Activated T-cell treated with anti-CD3 and anti-CD28 coated beads, Interleukin-2, amount 50 U/mL, for 24 hours (primary cell): ENCODE data around the gene SH3BP1.

Source experiments
- DNase-seq: peaks from one replicate; pipeline ENCODE4 v3.0.0-alpha.2; 2020
- H3K27ac Mint-ChIP-seq: 2 replicates; pipeline ENCODE4 v1.8.0; 2020; ENCODE audit warnings: mild to moderate bottlenecking, mixed read lengths
- H3K27me3 Mint-ChIP-seq: 2 replicates; pipeline ENCODE4 v1.8.0; 2020; ENCODE audit warnings: mixed read lengths
- H3K36me3 Mint-ChIP-seq: 2 replicates; pipeline ENCODE4 v1.8.0; 2020; ENCODE audit warnings: low read depth, mixed read lengths
- H3K4me1 Mint-ChIP-seq: 2 replicates; pipeline ENCODE4 v1.8.0; 2020; ENCODE audit warnings: low read depth, mixed read lengths
- H3K4me3 Mint-ChIP-seq: 2 replicates; pipeline ENCODE4 v1.8.0; 2020; ENCODE audit warnings: mild to moderate bottlenecking, moderate library complexity, mixed read lengths
- H3K9me3 Mint-ChIP-seq: 2 replicates; pipeline ENCODE4 v1.8.0; 2020; ENCODE audit warnings: mixed read lengths

The SH3BP1 gene

DNA sequence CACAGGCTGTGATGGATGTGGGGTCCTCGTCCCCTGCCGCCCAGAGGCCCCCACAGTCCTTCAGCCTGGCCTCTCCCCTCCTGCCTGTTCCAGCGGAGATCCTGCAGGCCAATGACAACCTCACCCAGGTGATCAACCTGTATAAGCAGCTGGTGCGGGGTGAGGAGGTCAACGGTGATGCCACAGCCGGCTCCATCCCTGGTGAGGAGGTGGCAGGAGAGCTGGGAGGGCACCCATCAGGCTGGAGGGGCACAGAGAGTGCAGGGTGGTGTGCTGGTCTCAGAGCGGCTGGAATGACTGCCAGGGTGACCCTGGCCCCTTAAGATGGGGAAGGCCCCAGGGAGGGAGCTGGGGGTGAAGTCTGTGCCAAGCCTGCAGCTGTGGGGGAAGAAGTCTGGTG, 14.6 kb upstream of the SH3BP1 start:
- DNase-seq: no peak
- Mint-ChIP-seq H3K9me3 (no peaks in the 10 kb centered on the region), H3K4me1 (peaks cover 55% of the 10 kb centered on the region), H3K36me3 (peaks cover 81% of the 10 kb centered on the region), H3K27ac (peak overlapping the region; percentile 87), H3K4me3 (no peak overlapping the region), H3K27me3 (no peaks in the 10 kb centered on the region)

DNA sequence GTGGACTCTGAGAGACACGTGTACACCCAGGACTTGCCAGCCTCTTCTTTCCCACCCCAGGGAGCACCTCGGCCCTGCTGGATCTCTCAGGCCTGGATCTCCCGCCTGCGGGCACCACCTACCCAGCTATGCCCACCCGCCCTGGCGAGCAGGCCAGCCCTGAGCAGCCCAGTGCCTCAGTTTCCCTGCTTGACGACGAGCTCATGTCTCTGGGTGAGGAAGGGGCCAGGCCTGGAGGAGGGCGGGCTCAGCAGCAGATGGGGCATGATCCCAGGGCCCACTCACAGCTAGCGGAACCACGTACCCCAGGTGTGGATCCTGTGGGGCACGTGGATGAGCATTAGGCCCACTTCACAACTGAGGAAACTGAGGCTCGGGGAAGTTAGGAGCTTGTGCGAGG, 13.7 kb upstream of the SH3BP1 start:
- H3K4me1 Mint-ChIP-seq: peaks cover 55% of the 10 kb centered on the region
- H3K4me3 Mint-ChIP-seq: no peak overlapping the region
- no peaks in the 10 kb centered on the region for H3K9me3 Mint-ChIP-seq
- DNase-seq: no peak
- H3K27me3 Mint-ChIP-seq: no peaks in the 10 kb centered on the region
- peak overlapping the region; percentile 92 for H3K27ac Mint-ChIP-seq
- peaks cover 80% of the 10 kb centered on the region for H3K36me3 Mint-ChIP-seq

DNA sequence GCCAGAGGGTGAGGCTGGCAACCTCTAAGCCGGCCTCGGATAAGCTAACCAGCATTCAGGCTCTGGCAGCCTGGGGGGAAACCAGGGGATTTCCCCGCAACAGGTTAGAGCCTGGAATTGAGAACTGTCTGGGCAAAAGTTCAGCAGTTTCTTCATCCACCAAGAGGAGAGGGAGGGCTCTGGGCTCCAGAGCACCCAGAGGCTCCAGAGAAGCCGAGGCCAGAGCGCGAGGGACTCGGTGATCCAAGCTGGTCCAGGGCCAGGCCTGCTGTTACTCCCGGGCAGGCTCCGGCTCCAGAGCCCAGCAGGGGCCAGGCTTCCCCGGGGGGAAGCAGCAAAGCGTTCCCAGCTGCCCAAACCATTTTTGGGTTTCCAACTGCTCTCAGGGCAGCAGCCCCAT, 13.3 kb upstream of the SH3BP1 start:
- Mint-ChIP-seq H3K27ac (peak overlapping the region; percentile 92), H3K9me3 (no peaks in the 10 kb centered on the region), H3K4me1 (peaks cover 55% of the 10 kb centered on the region), H3K36me3 (peaks cover 77% of the 10 kb centered on the region), H3K27me3 (no peaks in the 10 kb centered on the region), H3K4me3 (no peak overlapping the region)
- DNase-seq: no peak

DNA sequence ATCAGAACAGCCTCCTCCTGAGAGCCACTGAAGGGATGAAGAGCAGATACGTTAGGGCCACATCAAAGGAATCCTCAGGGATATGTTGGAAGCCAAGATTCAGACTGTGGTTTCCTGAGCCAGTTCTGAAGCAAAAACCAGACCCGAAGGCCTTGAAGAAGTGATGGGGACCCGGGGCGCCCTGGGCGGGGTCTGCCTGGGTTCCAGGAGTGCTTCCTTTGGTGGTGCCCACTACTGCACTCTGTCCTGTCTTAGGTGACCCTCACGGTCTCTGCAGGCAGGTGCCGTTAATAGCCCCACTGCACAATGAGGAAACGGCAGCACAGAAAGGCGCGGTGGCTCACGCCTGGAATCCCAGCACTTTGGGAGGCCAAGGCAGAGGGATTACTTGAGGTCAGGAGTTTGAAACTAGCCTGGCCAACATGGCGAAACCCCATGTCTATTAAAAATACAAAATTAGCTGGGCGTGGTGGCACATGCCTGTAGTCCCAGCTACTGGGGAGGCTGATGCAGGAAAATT, 12.9 kb upstream of the SH3BP1 start:
- Mint-ChIP-seq H3K36me3 (peaks cover 77% of the 10 kb centered on the region), H3K9me3 (no peaks in the 10 kb centered on the region), H3K4me1 (peaks cover 58% of the 10 kb centered on the region), H3K27me3 (no peaks in the 10 kb centered on the region), H3K27ac (peak overlapping the region; percentile 92), H3K4me3 (peak overlapping the region; percentile 29)
- no peak for DNase-seq

DNA sequence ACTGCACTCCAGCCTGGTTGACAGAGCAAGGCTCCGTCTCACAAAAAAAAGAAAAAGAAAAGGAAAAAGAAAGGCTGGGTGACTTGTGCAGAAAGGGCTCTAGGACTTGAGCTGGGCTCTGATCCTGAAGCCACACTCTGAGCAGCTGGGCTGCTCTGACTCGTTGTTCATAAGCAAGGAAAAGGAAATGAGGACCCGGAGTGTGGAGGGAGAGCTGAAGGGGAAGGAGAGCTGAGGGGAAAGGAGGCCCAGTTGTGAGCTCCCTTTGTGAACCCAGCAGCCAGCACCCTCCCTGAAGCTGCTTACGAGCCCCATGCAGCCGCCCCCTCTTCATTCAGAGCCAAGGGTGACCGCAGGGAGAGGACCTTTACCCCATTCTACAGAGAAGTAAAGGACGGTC, 12.3 kb upstream of the SH3BP1 start:
- DNase-seq: no peak
- Mint-ChIP-seq H3K9me3 (no peaks in the 10 kb centered on the region), H3K4me1 (peaks cover 63% of the 10 kb centered on the region), H3K36me3 (peaks cover 80% of the 10 kb centered on the region), H3K27ac (peak overlapping the region; percentile 92), H3K27me3 (no peaks in the 10 kb centered on the region), H3K4me3 (peak overlapping the region; percentile 29)

DNA sequence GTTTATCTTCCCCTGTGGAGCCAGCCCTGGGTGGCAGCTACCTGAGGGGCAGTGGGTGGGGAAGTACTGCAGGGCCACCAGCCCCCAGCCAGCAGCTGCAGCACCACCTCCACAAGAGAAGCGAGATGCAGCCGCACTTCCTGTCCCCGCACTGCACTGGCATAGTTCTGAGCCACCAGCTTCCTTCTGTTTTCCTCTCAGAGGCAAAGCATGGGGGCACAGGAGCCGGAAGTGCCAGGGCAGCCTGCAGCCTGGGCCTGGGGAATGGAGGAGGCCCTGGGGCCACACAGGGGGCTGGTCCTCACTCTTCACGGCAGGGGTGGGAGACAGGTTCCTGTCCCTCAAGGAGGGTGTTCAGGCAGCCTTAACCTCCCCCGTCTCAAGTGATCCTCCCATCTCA, 11.9 kb upstream of the SH3BP1 start:
- Mint-ChIP-seq H3K4me1 (peaks cover 68% of the 10 kb centered on the region), H3K27me3 (no peaks in the 10 kb centered on the region), H3K4me3 (peak overlapping the region; percentile 29), H3K36me3 (peaks cover 80% of the 10 kb centered on the region), H3K9me3 (no peaks in the 10 kb centered on the region), H3K27ac (peak overlapping the region; percentile 92)
- peak; percentile 73 for DNase-seq

DNA sequence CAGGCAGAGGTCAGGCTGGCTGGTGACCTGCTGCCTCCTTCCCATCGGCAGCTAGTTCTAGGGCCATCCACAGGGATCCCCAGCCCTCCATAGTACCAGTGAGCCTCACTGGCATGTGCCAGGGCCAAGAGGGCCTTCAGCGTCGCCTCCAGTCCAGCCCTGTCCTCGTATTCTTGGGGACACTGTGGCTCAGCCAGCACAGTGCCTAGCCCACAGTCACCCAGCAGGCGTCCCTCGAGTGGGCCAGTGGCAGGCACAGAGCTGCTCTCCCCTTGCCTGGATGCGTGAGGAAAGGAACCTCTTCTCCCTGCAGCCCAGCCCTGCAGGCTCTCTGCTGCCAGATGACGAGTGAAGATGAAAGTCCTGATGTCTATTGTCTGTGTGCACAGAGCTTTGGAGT, 10.6 kb upstream of the SH3BP1 start:
- H3K9me3 Mint-ChIP-seq: no peaks in the 10 kb centered on the region
- no peak for DNase-seq
- peaks cover 74% of the 10 kb centered on the region for H3K4me1 Mint-ChIP-seq
- no peaks in the 10 kb centered on the region for H3K27me3 Mint-ChIP-seq
- H3K36me3 Mint-ChIP-seq: peaks cover 77% of the 10 kb centered on the region
- peak overlapping the region; percentile 92 for H3K27ac Mint-ChIP-seq
- H3K4me3 Mint-ChIP-seq: no peak overlapping the region

DNA sequence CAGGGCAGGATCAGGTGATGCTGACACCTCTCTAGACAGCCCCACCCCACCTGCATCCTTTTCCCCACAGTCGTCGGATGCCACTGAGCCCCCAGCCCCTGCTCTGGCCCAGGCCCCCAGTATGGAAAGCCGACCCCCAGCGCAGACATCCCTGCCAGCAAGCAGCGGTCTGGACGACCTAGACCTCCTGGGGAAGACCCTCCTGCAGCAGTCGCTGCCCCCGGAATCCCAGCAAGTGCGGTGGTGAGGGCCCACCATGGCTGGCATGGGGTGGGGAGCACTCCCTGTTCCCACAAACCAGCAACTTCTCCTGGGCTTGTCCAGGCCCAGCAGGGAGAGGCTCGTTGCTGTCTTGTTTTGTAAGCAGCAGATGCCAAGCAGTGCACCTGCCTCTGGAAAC, 9.5 kb upstream of the SH3BP1 start:
- no peaks in the 10 kb centered on the region for H3K9me3 Mint-ChIP-seq
- no peak for DNase-seq

DNA sequence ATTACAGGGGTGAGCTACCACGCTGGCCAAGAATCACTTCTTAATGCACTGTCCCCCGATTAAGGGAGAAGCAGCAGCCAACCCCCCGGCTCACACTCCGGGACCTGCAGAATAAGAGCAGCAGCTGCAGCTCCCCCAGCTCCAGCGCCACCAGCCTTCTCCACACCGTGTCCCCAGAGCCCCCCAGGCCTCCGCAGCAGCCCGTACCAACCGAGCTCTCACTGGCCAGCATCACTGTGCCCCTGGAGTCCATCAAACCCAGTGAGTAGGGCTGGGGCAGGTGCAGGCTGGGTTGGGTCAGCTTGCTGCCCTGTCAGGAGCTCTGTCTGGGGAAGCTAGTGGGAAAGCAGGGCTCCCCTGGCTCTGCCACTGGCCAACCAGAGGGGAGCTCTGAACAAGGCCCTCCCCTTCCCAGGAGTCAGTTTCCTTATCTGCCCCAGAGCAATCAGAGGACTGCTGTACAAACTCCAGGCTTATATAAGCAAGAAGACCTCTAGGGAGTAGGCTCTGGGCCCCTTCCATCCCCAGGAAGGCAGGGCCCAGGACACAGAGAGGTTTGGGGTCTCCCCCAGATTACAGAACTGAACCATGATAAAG, 8.5 kb upstream of the SH3BP1 start:
- peaks cover 73% of the 10 kb centered on the region for H3K4me1 Mint-ChIP-seq
- no peak for DNase-seq
- H3K4me3 Mint-ChIP-seq: no peak overlapping the region
- H3K9me3 Mint-ChIP-seq: no peaks in the 10 kb centered on the region
- H3K27ac Mint-ChIP-seq: peak overlapping the region; percentile 92
- H3K36me3 Mint-ChIP-seq: peaks cover 57% of the 10 kb centered on the region
- no peaks in the 10 kb centered on the region for H3K27me3 Mint-ChIP-seq

More for the DNA sequence above, 9.5 kb upstream of the SH3BP1 start:
- Mint-ChIP-seq H3K4me3 (no peak overlapping the region), H3K4me1 (peaks cover 77% of the 10 kb centered on the region), H3K27ac (peak overlapping the region; percentile 22), H3K36me3 (peaks cover 67% of the 10 kb centered on the region), H3K27me3 (no peaks in the 10 kb centered on the region)

DNA sequence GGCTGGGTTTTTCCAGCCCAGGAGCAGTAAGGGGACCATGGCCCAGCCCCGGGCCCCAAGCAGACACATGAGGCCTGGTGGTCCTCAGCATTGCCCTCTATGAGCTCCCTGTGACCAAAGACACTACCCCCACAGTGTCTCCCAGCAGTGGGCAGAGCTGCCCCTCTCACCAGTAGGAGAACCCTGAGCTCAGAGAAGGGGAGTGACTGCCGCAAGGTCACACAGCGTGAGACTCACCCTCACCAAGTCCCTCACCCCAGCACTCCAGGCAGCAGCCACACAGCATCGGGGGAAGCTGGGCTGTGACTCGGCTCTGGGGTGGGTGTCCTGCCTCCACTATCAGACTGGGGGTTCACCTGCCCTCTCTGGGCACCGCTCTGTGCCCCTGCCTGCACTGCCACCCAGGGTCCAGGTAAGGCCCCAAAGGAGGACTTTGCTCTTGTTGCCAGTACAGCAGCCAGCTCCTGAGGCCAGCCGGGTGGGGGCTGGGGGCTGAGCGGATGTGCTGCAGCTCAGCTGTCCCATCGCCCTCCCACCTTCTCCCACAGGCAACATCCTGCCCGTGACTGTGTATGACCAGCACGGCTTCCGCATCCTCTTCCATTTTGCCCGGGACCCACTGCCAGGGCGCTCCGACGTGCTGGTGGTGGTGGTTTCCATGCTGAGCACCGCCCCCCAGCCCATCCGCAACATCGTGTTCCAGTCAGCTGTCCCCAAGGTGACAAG, 7.9 kb upstream of the SH3BP1 start:
- peaks cover 50% of the 10 kb centered on the region for H3K36me3 Mint-ChIP-seq
- peaks cover 73% of the 10 kb centered on the region for H3K4me1 Mint-ChIP-seq
- H3K27ac Mint-ChIP-seq: peak overlapping the region; percentile 92
- peak; percentile 38 for DNase-seq
- no peaks in the 10 kb centered on the region for H3K9me3 Mint-ChIP-seq
- H3K27me3 Mint-ChIP-seq: no peaks in the 10 kb centered on the region
- H3K4me3 Mint-ChIP-seq: peak overlapping the region; percentile 48

DNA sequence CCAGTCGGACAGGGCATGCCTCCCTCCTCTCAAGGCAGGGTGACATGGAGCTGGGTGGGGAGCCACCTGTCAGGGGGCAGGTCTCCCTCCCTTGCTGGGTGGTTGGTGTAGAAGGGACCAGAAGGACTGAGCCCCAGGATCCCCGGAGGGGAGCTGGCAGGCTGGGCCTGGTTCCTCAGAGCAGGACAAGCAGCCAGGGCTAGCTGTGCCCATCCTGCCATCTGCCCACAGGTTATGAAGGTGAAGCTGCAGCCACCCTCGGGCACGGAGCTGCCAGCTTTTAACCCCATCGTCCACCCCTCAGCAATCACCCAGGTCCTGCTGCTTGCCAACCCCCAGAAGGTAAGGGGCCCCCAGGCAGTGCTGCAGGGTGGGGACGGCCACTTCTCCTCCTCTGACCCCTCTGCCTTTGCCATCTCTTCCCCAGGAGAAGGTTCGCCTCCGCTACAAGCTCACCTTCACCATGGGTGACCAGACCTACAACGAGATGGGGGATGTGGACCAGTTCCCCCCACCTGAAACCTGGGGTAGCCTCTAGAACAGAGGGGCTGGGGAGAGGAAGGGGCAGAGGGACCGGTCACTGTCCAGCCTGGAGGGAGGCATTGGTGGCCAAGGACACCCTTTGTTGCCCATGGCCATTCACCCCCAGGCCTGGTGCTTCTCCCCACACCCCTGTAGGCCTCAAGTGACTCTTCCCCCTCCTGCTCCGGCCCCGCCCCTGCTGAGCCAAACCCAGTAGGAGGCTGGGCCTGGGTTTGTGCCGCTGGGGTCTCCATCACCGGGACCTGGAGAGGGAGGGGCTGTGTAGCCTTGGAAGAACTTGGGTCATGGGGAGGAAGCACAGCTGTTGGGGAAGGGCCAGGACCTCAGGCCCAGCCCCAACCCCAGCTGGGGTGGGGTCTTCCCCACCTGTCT, 7.0 kb upstream of the SH3BP1 start:
- peaks cover 73% of the 10 kb centered on the region for H3K4me1 Mint-ChIP-seq
- peak overlapping the region; percentile 63 for H3K4me3 Mint-ChIP-seq
- no peak for DNase-seq
- peak overlapping the region; percentile 92 for H3K27ac Mint-ChIP-seq
- H3K9me3 Mint-ChIP-seq: no peaks in the 10 kb centered on the region
- H3K36me3 Mint-ChIP-seq: peaks cover 42% of the 10 kb centered on the region
- H3K27me3 Mint-ChIP-seq: no peaks in the 10 kb centered on the region

DNA sequence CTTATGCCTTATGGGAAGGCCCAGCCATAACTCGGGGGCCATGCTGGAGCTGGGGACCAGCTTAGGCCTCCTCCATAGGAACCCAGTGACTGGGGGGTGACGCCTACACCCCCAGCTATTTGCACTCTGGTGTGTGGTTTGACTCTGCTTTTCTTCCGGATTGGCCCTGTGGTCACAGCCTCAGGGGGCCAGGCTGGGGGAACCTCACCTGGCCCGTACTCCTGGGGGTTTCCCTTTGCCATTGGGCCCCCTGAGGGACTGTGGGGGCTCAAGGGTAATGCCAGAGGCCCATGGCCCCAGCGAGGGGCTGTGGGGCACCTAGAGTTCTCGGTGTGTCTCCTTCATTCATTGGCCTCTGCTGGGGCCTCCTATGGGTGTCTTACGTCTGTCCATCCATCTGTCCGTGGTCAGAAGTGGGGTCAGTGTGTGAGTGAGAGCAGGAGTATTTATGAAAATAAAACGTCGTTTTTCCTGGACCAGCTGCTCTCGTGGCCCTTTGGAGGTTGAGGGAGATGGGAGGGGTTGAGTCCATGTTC, 6.3 kb upstream of the SH3BP1 start:
- peaks cover 73% of the 10 kb centered on the region for H3K4me1 Mint-ChIP-seq
- peak overlapping the region; percentile 63 for H3K4me3 Mint-ChIP-seq
- H3K36me3 Mint-ChIP-seq: peaks cover 42% of the 10 kb centered on the region
- DNase-seq: peak; percentile 65
- H3K27ac Mint-ChIP-seq: peak overlapping the region; percentile 92
- H3K27me3 Mint-ChIP-seq: no peaks in the 10 kb centered on the region
- no peaks in the 10 kb centered on the region for H3K9me3 Mint-ChIP-seq

DNA sequence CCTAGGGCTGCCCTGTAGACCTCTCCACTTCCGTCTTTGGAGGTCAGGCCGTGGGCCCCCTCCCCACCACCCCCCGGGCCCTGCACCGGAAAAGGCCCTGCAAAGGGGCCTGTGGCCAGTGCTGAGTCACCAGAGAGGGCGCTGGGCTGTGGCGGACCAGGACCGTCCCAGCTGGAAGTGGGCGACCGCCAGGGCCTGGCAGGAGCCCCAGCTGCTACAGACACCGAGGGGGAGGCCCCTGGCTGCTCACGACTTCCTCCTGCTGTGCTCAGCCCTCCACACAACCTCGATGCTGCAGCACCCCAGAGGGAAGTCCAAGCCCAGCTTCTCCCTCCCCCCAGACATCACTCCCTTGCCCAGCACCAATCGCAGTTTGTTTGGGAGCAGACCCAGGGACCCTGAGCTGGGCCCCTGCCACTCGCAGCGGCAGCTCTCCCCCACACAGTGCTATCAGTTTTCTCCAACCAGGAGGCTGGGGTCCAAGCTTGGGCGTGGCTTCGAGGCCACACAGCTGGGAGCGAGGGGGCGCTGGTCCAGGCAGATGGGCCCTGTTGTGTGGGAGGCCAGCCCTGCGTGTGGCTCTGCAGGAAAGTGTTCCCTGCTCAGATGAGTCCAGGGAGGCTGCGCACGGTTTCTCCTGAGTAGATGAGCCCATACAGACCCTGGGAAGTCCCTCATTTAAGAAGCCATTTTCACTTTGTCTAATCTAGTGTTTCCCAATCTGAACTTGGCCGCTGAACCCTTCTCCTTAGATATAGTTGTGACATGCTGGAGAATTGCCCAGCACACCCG, 5.6 kb upstream of the SH3BP1 start:
- Mint-ChIP-seq H3K4me3 (peak overlapping the region; percentile 63), H3K27ac (peak overlapping the region; percentile 92), H3K36me3 (peaks cover 38% of the 10 kb centered on the region), H3K4me1 (peaks cover 73% of the 10 kb centered on the region), H3K27me3 (no peaks in the 10 kb centered on the region), H3K9me3 (no peaks in the 10 kb centered on the region)
- DNase-seq: peak; percentile 76
